ENCODE results near the gene SIPA1L3. TPM values are rescaled to one million over a fixed set of nuclear protein-coding genes. Genes with fewer than 3 reads are reported as not detected.

Gene SIPA1L3
- total RNA-seq, 4 donors from 2014 or later = 4.1 to 18.7 (median 6.1) TPM

- Histone ChIP-seq H3K9me3 (no peaks in the 10 kb centered on the region), H3K27me3 (no peaks in the 10 kb centered on the region), H3K27ac (peak overlapping the region in 3 of 4 donors; percentile 4 to 26 (median 17)), H3K4me1 (peaks cover 14 to 15% of the 10 kb centered on the region in 2 donors), H3K36me3 (no peaks in the 10 kb centered on the region), H3K4me3 (no peak overlapping the region)
- intact Hi-C loops (cut with DNase I; ENCODE audit: low total_unique reads) = no loop called here
- in situ Hi-C loops (cut with MboI; ENCODE audit: low sequenced_read_pairs in 4 of 4) = no loop called here
- DNase-seq (peak; percentile 22 to 61), ATAC-seq (peak; percentile 25 to 37)
- TF ChIP-seq POLR2A (IDR thresholded peaks at IDR 0.05) = no peak
- TF ChIP-seq CTCF (IDR thresholded peaks at IDR 0.05 in 4 of 5, conservative IDR thresholded peaks at IDR 0.05 in 1 of 5) = no peak
Observed at GRCh38 chr19:37999309-38000213, 92.6 kb downstream of the SIPA1L3 start.

- H3K4me3 ChIP-seq = no peak overlapping the region
- H3K36me3 ChIP-seq = no peaks in the 10 kb centered on the region
- H3K27ac ChIP-seq = no peak overlapping the region
- ATAC-seq (no peak), DNase-seq (no peak)
- in situ Hi-C loops (cut with MboI; ENCODE audit: low sequenced_read_pairs in 4 of 4) = no loop called here
- H3K4me1 ChIP-seq = peaks cover 14 to 15% of the 10 kb centered on the region in 2 donors
- intact Hi-C loops (cut with DNase I; ENCODE audit: low total_unique reads) = no loop called here
- H3K9me3 ChIP-seq = no peaks in the 10 kb centered on the region
- H3K27me3 ChIP-seq = no peaks in the 10 kb centered on the region
- TF ChIP-seq CTCF (IDR thresholded peaks at IDR 0.05 in 4 of 5, conservative IDR thresholded peaks at IDR 0.05 in 1 of 5) (no peak), POLR2A (IDR thresholded peaks at IDR 0.05) (no peak)
Observed at GRCh38 chr19:38001158-38001781, 94.3 kb downstream of the SIPA1L3 start.

GRCh38 chr19:38003438-38004185 lies 96.6 kb downstream of the SIPA1L3 start:
- TF ChIP-seq CTCF (IDR thresholded peaks at IDR 0.05 in 4 of 5, conservative IDR thresholded peaks at IDR 0.05 in 1 of 5) = no peak
- DNase-seq (peak in 1 of 2 donors; percentile 37), ATAC-seq (peak in 1 of 2 donors; percentile 13)
- Histone ChIP-seq H3K27ac (peak overlapping the region; percentile 56 to 75 (median 64)), H3K36me3 (no peaks in the 10 kb centered on the region), H3K27me3 (no peaks in the 10 kb centered on the region), H3K4me1 (peaks cover 14 to 15% of the 10 kb centered on the region in 2 donors), H3K9me3 (no peaks in the 10 kb centered on the region), H3K4me3 (peak overlapping the region; percentile 33 to 49 (median 45))
- intact Hi-C loops (cut with DNase I; ENCODE audit: low total_unique reads) (loop anchor here (1.0 kb wide), 1 partner anchor 96 kb away; the partner anchor contains the start of gene SIPA1L3), in situ Hi-C loops (cut with MboI; ENCODE audit: low sequenced_read_pairs in 4 of 4) (no loop called here)

- no peaks in the 10 kb centered on the region for H3K36me3 ChIP-seq
- DNase-seq (no peak), ATAC-seq (no peak)
- TF ChIP-seq POLR2A (IDR thresholded peaks at IDR 0.05) (no peak), CTCF (IDR thresholded peaks at IDR 0.05 in 4 of 5, conservative IDR thresholded peaks at IDR 0.05 in 1 of 5) (no peak)
- no peaks in the 10 kb centered on the region for H3K9me3 ChIP-seq
- no peaks in the 10 kb centered on the region for H3K27me3 ChIP-seq
- H3K27ac ChIP-seq = peak overlapping the region; percentile 56 to 75 (median 64)
- intact Hi-C loops (cut with DNase I; ENCODE audit: low total_unique reads) (loop anchor here (1.0 kb wide), 1 partner anchor 97 kb away; the partner anchor contains the start of gene SIPA1L3), in situ Hi-C loops (cut with MboI; ENCODE audit: low sequenced_read_pairs in 4 of 4) (no loop called here)
- H3K4me3 ChIP-seq = peak overlapping the region; percentile 33 to 49 (median 45)
- peaks cover 14 to 15% of the 10 kb centered on the region in 2 donors for H3K4me1 ChIP-seq
Observed at GRCh38 chr19:38004186-38004520, 97.1 kb downstream of the SIPA1L3 start.
